Right lobe of liver (tissue), 4 donors: ENCODE results near the gene MAD2L1BP.

Experiments
- CTCF ChIP-seq, 4 donors: fragments of 200-600 bp in 3 of 4; fragments of 450-650 bp in 1 of 4; IDR thresholded peaks; one replicate each; pipeline versions ENCODE4 v1.5.1 to v1.8.0; 2016 to 2022; ENCODE audit warnings: antibody characterized with exemption in 4 of 4, mild to moderate bottlenecking in 2 of 4
- POLR2A ChIP-seq: fragments of 450-650 bp; IDR thresholded peaks from one replicate; pipeline ENCODE4 v1.6.1; 2017; ENCODE audit warnings: antibody characterized with exemption, mild to moderate bottlenecking
- donor health status: DM: no; HTN: no; CAD: no.
- donor health status: DM: no; HTN: no; CAD: no.
- donor health status: DM: no; HTN: yes; CAD: no.

GRCh38 chr6:43689421-43689820 lies 53.8 kb downstream of the MAD2L1BP start:
- TF ChIP-seq POLR2A (no peak), CTCF (IDR thresholded peaks at IDR 0.05) (no peak)
